GM12892 (cell line): Measurements from ENCODE around the gene PEX11B.

ENCODE experiments used
- POLR2A ChIP-seq: IDR thresholded peaks from 2 replicates; pipeline ENCODE4 v1.6.1; 2011; ENCODE audit warnings: low read depth, low read length, control low read depth
- POLR2AphosphoS5 ChIP-seq: IDR thresholded peaks from 2 replicates; pipeline ENCODE4 v1.6.1; 2011; ENCODE audit warnings: low read depth, low read length, control low read depth

GRCh38 chr1:145893306-145894055 lies 25.0 kb downstream of the PEX11B start:
- TF ChIP-seq POLR2A (no peak), POLR2AphosphoS5 (no peak)
